Prostate gland (tissue), 2 donors: ENCODE data around the gene SCNN1G.

Experiments used
- POLR2AphosphoS5 ChIP-seq: sonication (generic); formaldehyde crosslinking; IDR thresholded peaks from one replicate; pipeline ENCODE4 v1.6.1; 2017; ENCODE audit warnings: antibody characterized with exemption
- TF ChIP-seq, protein P1 (sequence below), 4 experiments: fragments of 200-600 bp in 2 of 4; fragments of 450-650 bp in 2 of 4; sonication (generic) in 2 of 4; IDR thresholded peaks; 1 replicate in 3 of 4; 2 replicates in 1 of 4; pipeline ENCODE4 v1.5.1; 2016 to 2019; ENCODE audit warnings: antibody characterized with exemption in 4 of 4, mild to moderate bottlenecking in 2 of 4, moderate library complexity in 2 of 4

DNA sequence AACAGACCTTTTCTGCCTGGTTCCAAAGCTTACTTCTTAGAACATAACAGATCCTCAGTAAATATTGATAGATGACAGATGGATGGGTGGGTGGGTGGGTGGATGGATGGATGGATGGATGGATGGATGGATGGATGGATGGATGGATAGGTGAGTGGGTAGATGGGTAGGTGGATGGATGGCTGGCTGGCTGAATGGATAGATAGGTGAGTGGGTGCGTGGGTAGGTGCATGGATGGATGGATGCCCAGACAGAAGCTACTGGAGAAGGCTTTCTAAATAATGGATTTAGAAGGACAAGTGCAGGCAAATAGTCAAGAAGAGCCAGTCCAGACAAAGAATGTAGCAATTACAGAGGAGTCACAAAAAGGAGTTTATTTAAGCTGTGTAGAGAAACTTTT is 19.6 kb downstream of the SCNN1G start:
- TF ChIP-seq, protein P1, sequence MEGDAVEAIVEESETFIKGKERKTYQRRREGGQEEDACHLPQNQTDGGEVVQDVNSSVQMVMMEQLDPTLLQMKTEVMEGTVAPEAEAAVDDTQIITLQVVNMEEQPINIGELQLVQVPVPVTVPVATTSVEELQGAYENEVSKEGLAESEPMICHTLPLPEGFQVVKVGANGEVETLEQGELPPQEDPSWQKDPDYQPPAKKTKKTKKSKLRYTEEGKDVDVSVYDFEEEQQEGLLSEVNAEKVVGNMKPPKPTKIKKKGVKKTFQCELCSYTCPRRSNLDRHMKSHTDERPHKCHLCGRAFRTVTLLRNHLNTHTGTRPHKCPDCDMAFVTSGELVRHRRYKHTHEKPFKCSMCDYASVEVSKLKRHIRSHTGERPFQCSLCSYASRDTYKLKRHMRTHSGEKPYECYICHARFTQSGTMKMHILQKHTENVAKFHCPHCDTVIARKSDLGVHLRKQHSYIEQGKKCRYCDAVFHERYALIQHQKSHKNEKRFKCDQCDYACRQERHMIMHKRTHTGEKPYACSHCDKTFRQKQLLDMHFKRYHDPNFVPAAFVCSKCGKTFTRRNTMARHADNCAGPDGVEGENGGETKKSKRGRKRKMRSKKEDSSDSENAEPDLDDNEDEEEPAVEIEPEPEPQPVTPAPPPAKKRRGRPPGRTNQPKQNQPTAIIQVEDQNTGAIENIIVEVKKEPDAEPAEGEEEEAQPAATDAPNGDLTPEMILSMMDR (IDR thresholded peaks at IDR 0.05): no peak
- no peak for TF ChIP-seq POLR2AphosphoS5
